Measurements from ENCODE around the gene GPATCH8. TPM values are rescaled to one million over a fixed set of nuclear protein-coding genes. Genes with fewer than 3 reads are reported as not detected.

The GPATCH8 gene
- total and polyA plus RNA-seq, 2 donors (not counting 3 experiments of a cell fraction or from before 2014, with no cell fraction given): 14.6 to 35.3 TPM

DNA sequence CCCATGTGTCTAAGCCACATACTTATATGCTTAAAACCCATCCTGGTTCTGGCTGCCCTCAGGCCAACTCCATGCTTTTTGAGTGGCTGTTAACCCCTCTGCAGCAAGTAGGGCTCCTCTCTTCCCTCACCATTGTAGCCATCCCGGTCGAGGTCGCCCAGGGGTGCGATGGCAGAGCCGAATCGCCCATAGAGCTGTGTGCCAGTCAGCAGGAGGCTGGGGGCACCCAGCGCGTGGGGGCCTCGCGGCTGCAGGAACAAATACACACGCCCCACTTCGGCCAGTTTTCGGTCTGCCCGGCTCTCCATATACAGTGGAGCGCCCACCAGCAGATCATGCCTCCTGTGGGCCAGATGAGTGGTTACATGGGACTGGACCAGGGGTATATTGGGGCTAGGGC is 119.8 kb downstream of the GPATCH8 start:
- FAIRE-seq: no peak
- Histone ChIP-seq H3K36me3 (ENCODE audit: control insufficient read depth in 2 of 2, extremely low read depth in 1 of 2, insufficient read depth in 2 of 2, low read length in 2 of 2) (no peaks in the 10 kb centered on the region), H3K9ac (replicated peaks; ENCODE audit: extremely low read depth, insufficient read depth, low read length) (no peak overlapping the region), H3K4me3 (replicated peaks in 1 of 3; ENCODE audit: insufficient read depth in 1 of 3, low read depth in 1 of 3, low read length in 3 of 3) (no peak overlapping the region), H3K27me3 (ENCODE audit: control insufficient read depth in 2 of 2, insufficient read depth in 2 of 2, low read length in 2 of 2) (peaks cover 13% of the 10 kb centered on the region in 2 experiments), H3K27ac (ENCODE audit: insufficient read depth, low read depth, low read length) (no peak overlapping the region), H3K4me2 (ENCODE audit: insufficient read depth, low read length) (no peak overlapping the region), H4K20me1 (replicated peaks; ENCODE audit: control insufficient read depth, extremely low read depth, insufficient read depth, low read length) (no peaks in the 10 kb centered on the region), H3K4me1 (ENCODE audit: control insufficient read depth, extremely low read depth, insufficient read depth, low read length) (peaks cover 8% of the 10 kb centered on the region), H3K79me2 (ENCODE audit: control insufficient read depth, insufficient read depth, low read length) (no peaks in the 10 kb centered on the region), H3K9me3 (replicated peaks; ENCODE audit: control insufficient read depth, insufficient read depth, low read length) (no peaks in the 10 kb centered on the region), H3K9me1 (replicated peaks; ENCODE audit: control insufficient read depth, extremely low read depth, insufficient read depth, low read length) (no peaks in the 10 kb centered on the region), H2AFZ (ENCODE audit: low read depth, low read length) (no peak overlapping the region)
- CTCF ChIA-PET: no interaction called here
- DNase-seq (ENCODE audit: low read depth, low spot score): no peak
- TF ChIP-seq JUN (IDR thresholded peaks at IDR 0.05; ENCODE audit: borderline replicate concordance, insufficient read depth, insufficient read length, low read depth) (no peak), FOS (IDR thresholded peaks at IDR 0.05; ENCODE audit: borderline replicate concordance, insufficient read depth, low read length) (no peak), MYC (IDR thresholded peaks at IDR 0.05; ENCODE audit: low read depth, low read length) (no peak), GATA2 (IDR thresholded peaks at IDR 0.05; ENCODE audit: insufficient read depth, insufficient read length, low read depth, low read length) (no peak), POLR2A (IDR thresholded peaks at IDR 0.05; ENCODE audit: low read depth, low read length) (no peak), POLR2AphosphoS5 (IDR thresholded peaks at IDR 0.05; ENCODE audit: insufficient read depth, low read depth, low read length) (no peak), EZH2 (IDR thresholded peaks at IDR 0.05; ENCODE audit: borderline replicate concordance, low read depth, low read length, severe bottlenecking) (no peak)
- TF ChIP-seq, protein P1, sequence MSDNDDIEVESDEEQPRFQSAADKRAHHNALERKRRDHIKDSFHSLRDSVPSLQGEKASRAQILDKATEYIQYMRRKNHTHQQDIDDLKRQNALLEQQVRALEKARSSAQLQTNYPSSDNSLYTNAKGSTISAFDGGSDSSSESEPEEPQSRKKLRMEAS (IDR thresholded peaks at IDR 0.05; ENCODE audit: insufficient read depth, insufficient read length): no peak
- TF ChIP-seq, protein P2, sequence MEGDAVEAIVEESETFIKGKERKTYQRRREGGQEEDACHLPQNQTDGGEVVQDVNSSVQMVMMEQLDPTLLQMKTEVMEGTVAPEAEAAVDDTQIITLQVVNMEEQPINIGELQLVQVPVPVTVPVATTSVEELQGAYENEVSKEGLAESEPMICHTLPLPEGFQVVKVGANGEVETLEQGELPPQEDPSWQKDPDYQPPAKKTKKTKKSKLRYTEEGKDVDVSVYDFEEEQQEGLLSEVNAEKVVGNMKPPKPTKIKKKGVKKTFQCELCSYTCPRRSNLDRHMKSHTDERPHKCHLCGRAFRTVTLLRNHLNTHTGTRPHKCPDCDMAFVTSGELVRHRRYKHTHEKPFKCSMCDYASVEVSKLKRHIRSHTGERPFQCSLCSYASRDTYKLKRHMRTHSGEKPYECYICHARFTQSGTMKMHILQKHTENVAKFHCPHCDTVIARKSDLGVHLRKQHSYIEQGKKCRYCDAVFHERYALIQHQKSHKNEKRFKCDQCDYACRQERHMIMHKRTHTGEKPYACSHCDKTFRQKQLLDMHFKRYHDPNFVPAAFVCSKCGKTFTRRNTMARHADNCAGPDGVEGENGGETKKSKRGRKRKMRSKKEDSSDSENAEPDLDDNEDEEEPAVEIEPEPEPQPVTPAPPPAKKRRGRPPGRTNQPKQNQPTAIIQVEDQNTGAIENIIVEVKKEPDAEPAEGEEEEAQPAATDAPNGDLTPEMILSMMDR (IDR thresholded peaks at IDR 0.05; ENCODE audit: extremely low read depth in 1 of 2, insufficient read depth in 1 of 2, low read depth in 1 of 2, low read length in 2 of 2): no peak
- POLR2A ChIA-PET: no interaction called here
- intact Hi-C loops (cut with micrococcal nuclease): no loop called here
- BruUV-seq (replicated peaks): no TSS peak
- dilution Hi-C loops (cut with MboI; ENCODE audit: extremely low pct_ligation_motif_present, low sequenced_read_pairs): no loop called here

Data from endothelial cell of umbilical vein (primary cell).